GM13976 (cell line): Measurements from ENCODE around the gene WDFY1.

ENCODE experiments used
- DNase-seq: peaks from one replicate; pipeline ENCODE4 v3.0.0; 2012; ENCODE audit warnings: low spot score
- CTCF ChIP-seq: IDR thresholded peaks from 2 replicates; pipeline ENCODE4 v1.5.1; 2012; ENCODE audit warnings: borderline replicate concordance, mild to moderate bottlenecking; ENCODE audit not compliant: insufficient read depth; ENCODE audit errors: extremely low read depth, missing control alignments, control extremely low read depth
- in situ Hi-C: fragments of 300-500 bp; cut with MboI; formaldehyde crosslinking; loops from one replicate; pipeline ENCODE4 v1.12.0; 2022; ENCODE audit warnings: low sequenced_read_pairs, mixed read lengths, inconsistent platforms; ENCODE audit not compliant: unreplicated experiment

Gene WDFY1

GRCh38 chr2:223829128-223829527 lies 116.0 kb downstream of the WDFY1 start:
- no peak for DNase-seq
- TF ChIP-seq CTCF = no peak
- in situ Hi-C loops = no loop called here

- in situ Hi-C loops = no loop called here
- TF ChIP-seq CTCF = no peak
- no peak for DNase-seq
Measured at GRCh38 chr2:223828314-223828713, 116.8 kb downstream of the WDFY1 start.

- DNase-seq = no peak
- in situ Hi-C loops = no loop called here
- no peak for TF ChIP-seq CTCF
Measured at GRCh38 chr2:223826995-223827394, 118.1 kb downstream of the WDFY1 start.
